PFSK-1 (cell line): ENCODE data around the gene CYRIA.

ENCODE experiments used
- FOXP2 ChIP-seq: optimal IDR thresholded peaks from 2 replicates; pipeline ENCODE3; 2011; ENCODE audit warnings: borderline replicate concordance, control low read depth, inconsistent platforms; ENCODE audit not compliant: insufficient read depth; ENCODE audit errors: extremely low read length, extremely low read depth
- POLR2AphosphoS5 ChIP-seq: IDR thresholded peaks from 2 replicates; pipeline ENCODE4 v1.6.1; 2012; ENCODE audit warnings: low read depth, mild to moderate bottlenecking, control low read depth, low read length, moderate library complexity
- REST ChIP-seq, 2 experiments: IDR thresholded peaks; 2 replicates each; pipeline versions ENCODE4 v1.6.1 to v1.8.0; 2011 to 2012; ENCODE audit warnings: low read depth in 2 of 2, low read length in 2 of 2, control low read depth in 1 of 2, inconsistent platforms in 1 of 2, mild to moderate bottlenecking in 1 of 2, moderate library complexity in 1 of 2; ENCODE audit not compliant: insufficient read depth in 1 of 2
- SIN3A ChIP-seq: IDR thresholded peaks from 2 replicates; pipeline ENCODE4 v1.6.1; 2012; ENCODE audit warnings: mild to moderate bottlenecking, low read length, moderate library complexity, borderline replicate concordance; ENCODE audit not compliant: insufficient read depth
- TAF1 ChIP-seq: IDR thresholded peaks from 2 replicates; pipeline ENCODE4 v1.6.1; 2012; ENCODE audit warnings: low read length, control low read depth, borderline replicate concordance; ENCODE audit not compliant: insufficient read depth

DNA sequence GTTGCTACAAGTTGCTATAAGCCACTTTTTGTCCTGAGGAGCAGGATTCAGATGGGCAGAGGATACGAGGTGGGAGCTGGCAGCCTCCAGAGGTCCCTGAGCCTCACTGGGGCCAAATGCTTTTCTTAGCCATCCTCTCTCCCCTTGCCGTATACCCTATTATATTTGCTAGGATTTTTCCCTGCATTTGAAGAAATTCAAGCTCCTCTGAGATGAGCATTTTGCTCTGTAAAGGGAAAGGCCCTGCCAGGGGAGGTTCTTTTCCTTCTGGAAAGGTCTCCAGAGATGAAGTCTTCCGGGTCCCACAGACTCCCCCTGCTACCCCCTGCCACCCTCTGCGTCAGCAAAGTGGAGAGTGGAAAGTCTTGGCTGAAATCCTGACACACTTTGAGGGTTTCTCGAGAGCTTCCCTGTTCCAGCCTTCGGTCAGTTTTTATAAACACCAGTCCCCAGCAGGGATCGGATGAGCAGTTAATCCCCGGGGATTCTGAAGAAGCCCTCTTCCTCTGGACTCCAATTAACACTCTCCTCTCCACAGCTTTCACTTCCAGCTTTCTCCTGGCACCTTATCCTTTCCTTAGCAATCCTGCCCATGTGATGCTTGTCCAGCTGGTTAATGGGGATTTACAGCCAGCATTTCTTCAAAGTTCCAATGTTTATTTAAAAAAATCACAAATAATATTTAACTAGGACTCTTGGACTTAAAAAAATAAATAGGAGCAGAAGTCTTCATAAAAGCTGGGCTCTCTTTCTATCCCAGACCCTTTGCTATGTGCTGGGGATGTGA is 13.1 kb downstream of the CYRIA start:
- TF ChIP-seq TAF1, result no peak
- no peak for TF ChIP-seq POLR2AphosphoS5
- no peak for TF ChIP-seq REST (IDR thresholded peaks at IDR 0.05; ENCODE audit: insufficient read depth in 1 of 2, low read depth in 2 of 2, low read length in 2 of 2)
- no peak for TF ChIP-seq SIN3A
- no peak for TF ChIP-seq FOXP2
